Measurements from ENCODE around the gene HEXIM2. TPM values are rescaled to one million over a fixed set of nuclear protein-coding genes. Genes with fewer than 3 reads are reported as not detected.

Gene HEXIM2
- total and polyA plus RNA-seq, 2 of the 13 experiments (the other 11 are each of a cell fraction or from before 2014, with no cell fraction given) = 27.1 to 32.4 TPM

DNA sequence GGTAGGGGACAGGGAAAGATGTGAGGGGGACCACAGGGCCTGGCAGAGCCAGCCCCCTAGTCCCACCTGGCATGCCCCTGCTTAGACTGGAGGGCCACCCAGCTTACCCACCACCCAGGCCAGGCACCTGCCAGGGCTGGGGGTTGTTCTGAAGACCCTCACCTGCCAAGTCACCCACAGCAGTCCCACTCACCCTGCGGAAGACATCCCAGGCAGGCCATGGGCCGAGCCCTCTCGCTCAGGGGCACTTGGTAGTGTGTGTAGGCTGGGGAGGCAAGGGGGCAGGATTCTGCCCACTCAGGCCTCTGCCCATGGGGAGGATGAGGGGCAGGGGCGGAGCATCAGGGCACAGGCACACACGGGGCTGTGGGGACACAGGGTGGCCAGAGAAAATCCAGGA is 33.3 kb upstream of the HEXIM2 start:
- Histone ChIP-seq H4K20me1 (ENCODE audit: insufficient read depth, low read length) (no peaks in the 10 kb centered on the region), H3K4me3 (replicated peaks in 1 of 3; ENCODE audit: insufficient read depth in 1 of 3, low read depth in 2 of 3, low read length in 3 of 3) (peak overlapping the region in 1 of 3 experiments; percentile 58; a peak in 2 of 6 replicates), H3K79me2 (ENCODE audit: insufficient read depth, low read length) (peaks cover 4% of the 10 kb centered on the region), H3K9ac (ENCODE audit: insufficient read depth, low read depth, low read length) (peak overlapping the region; percentile 59), H3K36me3 (replicated peaks in 1 of 2; ENCODE audit: control insufficient read depth in 1 of 2, insufficient read depth in 2 of 2, low read length in 2 of 2) (no peaks in the 10 kb centered on the region), H2AFZ (ENCODE audit: low read length) (no peak overlapping the region), H3K4me1 (ENCODE audit: insufficient read depth, low read length) (peaks cover 82% of the 10 kb centered on the region), H3K9me3 (ENCODE audit: low read length) (no peaks in the 10 kb centered on the region), H3K27me3 (ENCODE audit: control insufficient read depth in 1 of 2, insufficient read depth in 2 of 2, low read length in 2 of 2) (no peaks in the 10 kb centered on the region), H3K4me2 (ENCODE audit: low read depth, low read length) (peak overlapping the region; percentile 72), H3K27ac (ENCODE audit: extremely low read length, insufficient read depth, low read length) (peak overlapping the region; percentile 63)
- 79% methylated on average over 5 of the region's 5 CpGs for WGBS (ENCODE audit: low lambda C conversion rate)
- intact Hi-C loops (cut with micrococcal nuclease; ENCODE audit: unreplicated experiment) = no loop called here
- in situ Hi-C loops (cut with HindIII; ENCODE audit: extremely low pct_ligation_motif_present, low pct_unique_long_range_greater_than_20kb) = no loop called here
- CTCF ChIA-PET (ENCODE audit: low intra/inter-chr PET ratio, low total read pairs) = no interaction called here
- ATAC-seq = no peak
- POLR2A ChIA-PET = interaction anchor here (1.2 to 5.1 kb wide), 11 partner anchors 10 to 74 kb away, joined by 3 to 71 read pairs (median 6); partner anchors contain the start of genes HEXIM1, HEXIM2 and NMT1
- no peak for DNase-seq (ENCODE audit: low spot score)
- no TSS peak for BruUV-seq (replicated peaks)
- FAIRE-seq = no peak
- TF ChIP-seq RNF2 (conservative IDR thresholded peaks at IDR 0.05; ENCODE audit: low read depth) (no peak), ZNF24 (IDR thresholded peaks at IDR 0.05) (no peak), RELA (CRISPR knock-in tag; IDR thresholded peaks at IDR 0.05) (0 out of 2 replicates have a peak, but pooled peaks have one; percentile 11), ZFY (CRISPR knock-in tag; IDR thresholded peaks at IDR 0.05) (no peak), KLF16 (CRISPR knock-in tag; IDR thresholded peaks at IDR 0.05) (0 out of 4 replicates have a peak, but pooled peaks of 1 of the 2 experiments have one; percentile 2), ATRX (CRISPR knock-in tag; IDR thresholded peaks at IDR 0.05; ENCODE audit: borderline replicate concordance) (no peak), FOXO1 (CRISPR knock-in tag; IDR thresholded peaks at IDR 0.05) (no peak), HNRNPL (IDR thresholded peaks at IDR 0.05; ENCODE audit: low read depth, low read length) (peak; percentile 92; the same call in 1 of the 2 replicates), ZBTB7B (CRISPR knock-in tag; IDR thresholded peaks at IDR 0.05) (no peak), ZNF564 (CRISPR knock-in tag; IDR thresholded peaks at IDR 0.05) (no peak), PHF8 (CRISPR knock-in tag; IDR thresholded peaks at IDR 0.05) (no peak)
- TF ChIP-seq, protein P1, sequence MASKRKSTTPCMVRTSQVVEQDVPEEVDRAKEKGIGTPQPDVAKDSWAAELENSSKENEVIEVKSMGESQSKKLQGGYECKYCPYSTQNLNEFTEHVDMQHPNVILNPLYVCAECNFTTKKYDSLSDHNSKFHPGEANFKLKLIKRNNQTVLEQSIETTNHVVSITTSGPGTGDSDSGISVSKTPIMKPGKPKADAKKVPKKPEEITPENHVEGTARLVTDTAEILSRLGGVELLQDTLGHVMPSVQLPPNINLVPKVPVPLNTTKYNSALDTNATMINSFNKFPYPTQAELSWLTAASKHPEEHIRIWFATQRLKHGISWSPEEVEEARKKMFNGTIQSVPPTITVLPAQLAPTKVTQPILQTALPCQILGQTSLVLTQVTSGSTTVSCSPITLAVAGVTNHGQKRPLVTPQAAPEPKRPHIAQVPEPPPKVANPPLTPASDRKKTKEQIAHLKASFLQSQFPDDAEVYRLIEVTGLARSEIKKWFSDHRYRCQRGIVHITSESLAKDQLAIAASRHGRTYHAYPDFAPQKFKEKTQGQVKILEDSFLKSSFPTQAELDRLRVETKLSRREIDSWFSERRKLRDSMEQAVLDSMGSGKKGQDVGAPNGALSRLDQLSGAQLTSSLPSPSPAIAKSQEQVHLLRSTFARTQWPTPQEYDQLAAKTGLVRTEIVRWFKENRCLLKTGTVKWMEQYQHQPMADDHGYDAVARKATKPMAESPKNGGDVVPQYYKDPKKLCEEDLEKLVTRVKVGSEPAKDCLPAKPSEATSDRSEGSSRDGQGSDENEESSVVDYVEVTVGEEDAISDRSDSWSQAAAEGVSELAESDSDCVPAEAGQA (IDR thresholded peaks at IDR 0.05; ENCODE audit: low read depth) = no peak
- TF ChIP-seq, protein P1 (CRISPR knock-in tag; IDR thresholded peaks at IDR 0.05; ENCODE audit: borderline replicate concordance) = no peak
- TF ChIP-seq, protein P2, sequence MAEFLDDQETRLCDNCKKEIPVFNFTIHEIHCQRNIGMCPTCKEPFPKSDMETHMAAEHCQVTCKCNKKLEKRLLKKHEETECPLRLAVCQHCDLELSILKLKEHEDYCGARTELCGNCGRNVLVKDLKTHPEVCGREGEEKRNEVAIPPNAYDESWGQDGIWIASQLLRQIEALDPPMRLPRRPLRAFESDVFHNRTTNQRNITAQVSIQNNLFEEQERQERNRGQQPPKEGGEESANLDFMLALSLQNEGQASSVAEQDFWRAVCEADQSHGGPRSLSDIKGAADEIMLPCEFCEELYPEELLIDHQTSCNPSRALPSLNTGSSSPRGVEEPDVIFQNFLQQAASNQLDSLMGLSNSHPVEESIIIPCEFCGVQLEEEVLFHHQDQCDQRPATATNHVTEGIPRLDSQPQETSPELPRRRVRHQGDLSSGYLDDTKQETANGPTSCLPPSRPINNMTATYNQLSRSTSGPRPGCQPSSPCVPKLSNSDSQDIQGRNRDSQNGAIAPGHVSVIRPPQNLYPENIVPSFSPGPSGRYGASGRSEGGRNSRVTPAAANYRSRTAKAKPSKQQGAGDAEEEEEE (CRISPR knock-in tag; IDR thresholded peaks at IDR 0.05; ENCODE audit: borderline replicate concordance) = 0 out of 2 replicates have a peak, but pooled peaks have one; percentile 58
- TF ChIP-seq, protein P3, sequence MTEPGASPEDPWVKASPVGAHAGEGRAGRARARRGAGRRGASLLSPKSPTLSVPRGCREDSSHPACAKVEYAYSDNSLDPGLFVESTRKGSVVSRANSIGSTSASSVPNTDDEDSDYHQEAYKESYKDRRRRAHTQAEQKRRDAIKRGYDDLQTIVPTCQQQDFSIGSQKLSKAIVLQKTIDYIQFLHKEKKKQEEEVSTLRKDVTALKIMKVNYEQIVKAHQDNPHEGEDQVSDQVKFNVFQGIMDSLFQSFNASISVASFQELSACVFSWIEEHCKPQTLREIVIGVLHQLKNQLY (CRISPR knock-in tag; IDR thresholded peaks at IDR 0.05) = no peak
- TF ChIP-seq, protein P4, sequence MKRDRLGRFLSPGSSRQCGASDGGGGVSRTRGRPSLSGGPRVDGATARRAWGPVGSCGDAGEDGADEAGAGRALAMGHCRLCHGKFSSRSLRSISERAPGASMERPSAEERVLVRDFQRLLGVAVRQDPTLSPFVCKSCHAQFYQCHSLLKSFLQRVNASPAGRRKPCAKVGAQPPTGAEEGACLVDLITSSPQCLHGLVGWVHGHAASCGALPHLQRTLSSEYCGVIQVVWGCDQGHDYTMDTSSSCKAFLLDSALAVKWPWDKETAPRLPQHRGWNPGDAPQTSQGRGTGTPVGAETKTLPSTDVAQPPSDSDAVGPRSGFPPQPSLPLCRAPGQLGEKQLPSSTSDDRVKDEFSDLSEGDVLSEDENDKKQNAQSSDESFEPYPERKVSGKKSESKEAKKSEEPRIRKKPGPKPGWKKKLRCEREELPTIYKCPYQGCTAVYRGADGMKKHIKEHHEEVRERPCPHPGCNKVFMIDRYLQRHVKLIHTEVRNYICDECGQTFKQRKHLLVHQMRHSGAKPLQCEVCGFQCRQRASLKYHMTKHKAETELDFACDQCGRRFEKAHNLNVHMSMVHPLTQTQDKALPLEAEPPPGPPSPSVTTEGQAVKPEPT (CRISPR knock-in tag; IDR thresholded peaks at IDR 0.05; ENCODE audit: low read depth) = no peak
